ENCODE data around the gene ZNF57.
"Not testable (repeated sequence)": the region's sequence is repeated elsewhere in the genome, so short reads cannot be mapped to it uniquely, and the experiment has no call there.

The ZNF57 gene

GRCh38 chr19:2896694-2897093 lies 4.0 kb upstream of the ZNF57 start:
- DNase-seq (ENCODE audit: low read depth): no peak

DNA sequence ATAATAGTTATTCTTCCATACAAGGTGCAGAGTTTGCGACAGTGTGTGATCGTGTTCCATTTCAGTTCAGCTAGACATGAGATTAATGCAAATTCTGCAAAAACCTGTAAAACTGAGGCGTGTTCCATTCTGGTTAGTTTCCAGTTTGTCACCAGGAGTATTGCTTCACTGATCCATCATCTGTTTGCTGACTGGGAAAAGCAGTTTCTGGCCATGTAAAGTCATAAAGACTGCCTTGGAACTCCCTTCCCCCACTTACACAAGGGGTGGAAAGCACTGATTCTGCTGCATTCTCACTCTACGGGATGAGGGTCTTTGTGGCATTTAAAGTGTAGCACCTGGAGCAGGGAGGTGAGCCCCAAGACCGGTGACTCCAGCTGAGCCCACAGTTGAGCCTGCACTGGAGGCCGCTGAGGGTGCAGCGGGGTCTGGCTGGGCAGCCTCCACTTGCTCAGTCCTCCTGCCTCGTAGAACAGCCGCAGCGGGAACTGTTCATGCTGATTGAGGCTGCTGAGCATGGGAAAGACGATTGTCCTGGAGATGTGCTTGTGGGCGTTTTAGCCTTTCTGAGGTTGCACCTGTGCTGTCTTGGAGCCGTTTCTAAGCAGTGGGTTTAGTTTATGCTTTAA lies 2.0 kb downstream of the ZNF57 start:
- DNase-seq (ENCODE audit: low read depth): no peak

GRCh38 chr19:2903326-2903725 lies 2.6 kb downstream of the ZNF57 start:
- not testable (repeated sequence) for DNase-seq (ENCODE audit: low read depth)

- no peak for DNase-seq (ENCODE audit: low read depth)
Observed at GRCh38 chr19:2905918-2906519, 5.3 kb downstream of the ZNF57 start.

DNA sequence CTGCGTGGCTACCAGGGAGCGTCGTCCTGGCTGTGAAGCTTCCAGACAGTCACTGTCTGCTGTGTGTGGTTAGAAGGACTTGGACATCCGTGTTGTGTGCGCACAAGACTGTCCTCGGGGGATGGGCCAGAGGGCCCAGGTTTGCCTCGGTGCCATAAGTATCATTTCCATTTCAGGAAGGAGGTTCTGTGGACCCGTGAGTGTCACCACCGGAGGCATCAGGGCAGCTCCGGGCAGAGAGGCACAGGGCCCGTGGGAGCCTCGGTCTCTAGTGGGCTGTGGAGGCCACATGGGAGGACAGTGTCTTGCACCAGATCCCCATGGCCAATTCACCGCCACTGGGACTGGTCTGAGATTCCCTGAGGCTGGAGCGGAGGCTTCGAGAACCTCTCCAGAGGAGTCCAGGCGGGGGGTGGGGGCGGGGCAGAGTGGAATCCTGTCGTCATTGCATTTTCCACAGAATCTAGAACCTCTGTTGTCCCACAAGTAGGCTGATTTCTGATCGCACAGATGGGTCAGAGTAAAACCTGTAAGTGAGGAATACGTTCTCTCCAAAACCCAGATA lies 6.0 kb downstream of the ZNF57 start:
- no peak for DNase-seq (ENCODE audit: low read depth)

DNA sequence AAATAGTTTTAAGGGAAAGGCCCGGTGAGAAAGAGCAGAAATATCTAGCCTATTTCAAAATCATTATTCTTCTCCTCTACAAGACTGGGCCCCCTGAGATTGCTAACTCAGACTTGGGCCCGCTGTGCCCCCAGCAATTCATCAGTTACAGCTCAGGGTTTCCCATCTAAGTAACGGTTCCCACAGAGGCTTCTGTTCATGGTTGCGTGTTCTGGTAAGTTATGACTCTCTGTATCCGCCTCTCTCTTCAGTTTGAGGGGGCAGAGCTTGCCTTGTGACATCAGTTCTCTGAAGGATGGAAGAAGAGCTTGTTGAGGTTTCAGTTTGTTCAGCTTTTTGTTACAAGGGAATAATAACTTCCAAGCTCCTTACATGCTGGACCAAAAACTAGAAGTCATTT lies 11.6 kb downstream of the ZNF57 start:
- no peak for DNase-seq (ENCODE audit: low read depth)

DNA sequence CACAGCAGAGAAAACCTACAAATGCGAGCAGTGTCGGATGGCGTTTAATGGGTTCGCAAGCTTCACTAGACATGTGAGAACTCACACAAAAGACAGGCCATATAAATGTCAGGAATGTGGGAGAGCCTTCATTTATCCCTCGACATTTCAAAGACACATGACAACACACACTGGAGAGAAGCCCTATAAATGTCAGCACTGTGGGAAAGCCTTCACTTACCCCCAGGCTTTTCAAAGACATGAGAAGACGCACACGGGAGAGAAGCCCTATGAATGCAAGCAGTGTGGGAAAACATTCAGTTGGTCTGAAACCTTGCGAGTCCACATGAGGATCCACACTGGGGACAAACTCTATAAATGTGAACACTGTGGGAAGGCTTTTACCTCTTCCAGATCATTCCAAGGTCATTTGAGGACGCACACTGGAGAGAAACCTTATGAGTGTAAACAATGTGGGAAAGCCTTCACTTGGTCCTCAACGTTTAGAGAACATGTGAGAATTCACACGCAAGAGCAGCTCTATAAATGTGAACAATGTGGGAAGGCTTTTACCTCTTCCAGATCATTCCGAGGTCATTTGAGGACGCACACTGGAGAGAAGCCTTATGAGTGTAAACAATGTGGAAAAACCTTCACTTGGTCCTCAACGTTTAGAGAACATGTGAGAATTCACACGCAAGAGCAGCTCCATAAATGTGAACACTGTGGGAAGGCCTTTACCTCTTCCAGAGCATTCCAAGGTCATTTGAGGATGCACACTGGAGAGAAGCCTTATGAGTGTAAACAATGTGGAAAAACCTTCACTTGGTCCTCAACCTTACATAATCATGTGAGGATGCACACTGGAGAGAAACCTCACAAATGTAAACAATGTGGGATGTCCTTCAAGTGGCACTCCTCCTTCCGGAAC lies 16.8 kb downstream of the ZNF57 start:
- no peak for DNase-seq (ENCODE audit: low read depth)

DNA sequence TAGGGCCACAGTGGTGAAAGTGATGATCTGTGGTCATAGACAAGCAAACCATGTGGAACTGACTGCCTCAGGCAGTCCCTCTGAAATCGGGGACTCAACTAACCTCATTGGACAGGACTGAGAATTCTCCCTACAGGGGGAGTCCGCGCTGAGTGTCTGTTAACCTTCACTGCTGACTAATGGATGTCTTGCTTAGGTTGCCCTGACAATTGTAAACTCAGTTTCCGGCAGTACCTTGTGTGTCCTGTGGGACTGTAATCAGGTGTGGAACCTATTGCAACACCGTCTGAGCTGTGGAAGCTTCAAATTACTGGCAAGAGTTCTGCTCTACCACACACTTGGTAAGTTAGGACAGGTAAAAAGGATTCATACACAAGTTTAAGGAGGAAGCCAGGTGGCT lies 22.3 kb downstream of the ZNF57 start:
- DNase-seq (ENCODE audit: low read depth): no peak

DNA sequence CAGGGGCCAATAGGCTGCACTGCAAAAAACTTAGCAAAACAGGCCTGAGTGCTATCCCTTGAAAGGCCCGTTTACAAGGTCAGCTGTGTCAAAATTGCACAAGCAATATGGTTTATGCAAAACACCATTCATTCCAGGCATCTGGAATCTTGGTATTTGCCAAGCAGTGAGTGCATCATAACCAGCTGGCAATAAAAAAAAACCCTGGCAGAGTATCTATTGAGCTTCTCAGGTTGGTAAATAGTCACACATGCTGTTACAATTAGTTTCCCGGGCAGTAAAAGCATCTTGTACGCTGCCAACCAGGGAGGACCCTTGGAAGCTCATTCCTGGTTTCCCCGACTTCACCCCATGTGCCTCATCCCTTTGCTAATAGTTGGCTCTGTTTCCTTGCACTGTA lies 22.8 kb downstream of the ZNF57 start:
- DNase-seq (ENCODE audit: low read depth): no peak

DNA sequence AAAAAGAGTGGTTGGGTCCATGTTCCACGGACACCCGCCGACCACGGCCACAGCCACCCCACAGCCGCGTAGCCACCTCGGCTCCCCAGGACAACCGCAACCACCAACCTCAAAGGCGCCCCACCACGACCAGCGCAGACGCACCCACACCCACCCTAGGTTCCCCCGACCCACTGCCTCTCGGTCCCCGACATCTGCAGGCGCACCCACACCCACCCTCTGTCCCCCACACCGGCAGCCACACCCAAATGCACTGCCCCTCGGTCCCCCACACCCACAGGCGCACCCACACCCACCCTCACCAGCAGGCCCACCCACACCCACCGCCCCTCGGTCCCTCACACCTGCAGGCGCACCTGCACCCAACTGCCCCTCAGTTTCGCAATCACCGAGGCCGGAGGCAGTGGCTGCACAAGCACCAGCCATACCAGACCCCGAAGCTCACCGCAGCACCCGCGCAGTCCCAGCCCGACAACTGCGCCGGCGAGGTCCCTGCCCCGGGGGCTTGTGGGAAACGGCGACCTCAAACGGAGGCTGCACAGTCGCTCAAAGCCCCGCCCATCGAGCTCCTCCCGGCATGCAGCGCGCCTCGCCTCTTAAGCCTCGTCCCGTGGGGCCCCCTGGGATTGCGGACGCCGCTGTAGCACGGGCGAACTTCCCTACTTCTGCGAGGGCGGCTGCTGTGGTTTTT lies 25.8 kb downstream of the ZNF57 start:
- no peak for DNase-seq (ENCODE audit: low read depth)

GRCh38 chr19:2927032-2927430 lies 26.3 kb downstream of the ZNF57 start:
- no peak for DNase-seq (ENCODE audit: low read depth)

- DNase-seq (ENCODE audit: low read depth): no peak
Observed at GRCh38 chr19:2933490-2933910, 32.8 kb downstream of the ZNF57 start.

GRCh38 chr19:2935863-2936262 lies 35.1 kb downstream of the ZNF57 start:
- not testable (repeated sequence) for DNase-seq (ENCODE audit: low read depth)

DNA sequence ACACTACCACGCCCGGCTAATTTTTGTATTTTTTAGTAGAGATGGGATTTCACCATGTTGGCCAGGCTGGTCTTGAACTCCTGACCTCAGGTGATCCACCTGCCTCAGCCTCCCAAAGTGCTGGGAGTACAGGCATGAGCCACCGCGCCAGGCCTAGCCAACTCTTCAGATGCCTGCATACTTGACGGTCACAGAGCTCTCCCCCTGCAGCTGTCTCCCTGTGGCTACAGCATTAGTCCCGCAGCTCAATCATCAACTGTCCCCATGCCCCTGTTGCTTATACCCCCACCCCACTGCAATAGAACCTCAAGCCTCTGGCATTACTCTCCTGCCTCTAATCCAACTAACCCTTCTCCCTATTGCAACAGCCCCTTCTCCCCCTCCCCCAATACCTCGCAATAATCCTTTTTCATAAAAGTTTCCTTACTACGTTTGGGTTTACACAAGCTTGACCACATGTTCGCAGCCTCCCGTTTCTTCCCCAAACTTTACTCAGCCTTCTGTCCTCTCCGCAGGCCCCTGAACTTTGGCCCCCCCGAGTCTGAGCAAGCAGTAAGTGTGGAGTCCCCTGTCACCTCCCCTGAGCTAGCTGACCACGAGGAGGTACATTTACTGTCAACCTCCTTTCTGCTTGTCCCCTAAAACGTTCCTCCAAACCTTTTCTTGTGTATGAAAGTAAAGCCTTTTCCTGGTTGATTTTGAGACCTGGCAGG lies 42.4 kb downstream of the ZNF57 start:
- no peak for DNase-seq (ENCODE audit: low read depth)

GRCh38 chr19:2944403-2944774 lies 43.7 kb downstream of the ZNF57 start:
- no peak for DNase-seq (ENCODE audit: low read depth)

- DNase-seq (ENCODE audit: low read depth): peak; percentile 97
Observed at GRCh38 chr19:2944775-2945574, 44.2 kb downstream of the ZNF57 start, which contains the start of gene ZNF77. Gene ZNF77 (minus strand): TSS chr19:2944971. CDS start chr19:2944840, 131 bp downstream.

DNA sequence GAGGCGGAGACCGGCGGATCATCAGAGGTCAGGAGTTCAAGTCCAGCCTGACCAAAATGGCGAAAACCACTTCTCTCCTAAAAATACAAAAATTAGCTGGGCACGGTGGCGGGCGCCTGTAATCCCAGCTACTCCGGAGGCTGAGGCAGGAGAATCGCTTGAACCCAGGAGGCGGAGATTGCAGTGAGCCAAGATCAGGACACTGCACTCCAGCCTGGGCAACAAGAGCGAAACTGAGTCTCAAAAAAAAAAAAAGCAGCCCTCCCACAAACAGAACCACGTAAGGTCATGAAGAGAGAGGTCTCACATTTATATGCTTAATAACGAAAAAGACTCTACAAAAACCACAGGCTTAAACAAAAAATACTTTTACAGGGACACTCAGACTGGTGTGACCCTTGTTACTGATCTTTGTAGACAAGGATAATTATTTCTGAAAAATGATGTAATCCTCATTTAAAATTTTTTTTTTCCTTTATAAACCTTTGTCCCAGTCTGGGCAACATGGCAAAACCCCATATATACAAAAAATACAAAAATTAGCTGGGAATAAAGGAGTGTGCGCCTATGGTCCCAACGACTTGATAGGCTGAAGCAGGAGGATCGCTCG lies 45.0 kb downstream of the ZNF57 start:
- no peak for DNase-seq (ENCODE audit: low read depth)

- no peak for DNase-seq (ENCODE audit: low read depth)
Observed at GRCh38 chr19:2949939-2950285, 49.2 kb downstream of the ZNF57 start.

GRCh38 chr19:2950286-2951124 lies 49.8 kb downstream of the ZNF57 start:
- peak; percentile 100 for DNase-seq (ENCODE audit: low read depth)

Measured in stimulated activated CD8-positive, alpha-beta memory T cell treated with anti-CD3 and anti-CD28 coated beads, Interleukin-7, amount 100 ng/mL, for 24 hours (primary cell).